Measurements from ENCODE around the gene ZNF710. TPM values are rescaled to one million over a fixed set of nuclear protein-coding genes. Genes with fewer than 3 reads are reported as not detected.

ZNF710 gene
- total and polyA plus RNA-seq, 3 donors from 2014 or later: 5.7 to 9.4 (median 7.8) TPM

DNA sequence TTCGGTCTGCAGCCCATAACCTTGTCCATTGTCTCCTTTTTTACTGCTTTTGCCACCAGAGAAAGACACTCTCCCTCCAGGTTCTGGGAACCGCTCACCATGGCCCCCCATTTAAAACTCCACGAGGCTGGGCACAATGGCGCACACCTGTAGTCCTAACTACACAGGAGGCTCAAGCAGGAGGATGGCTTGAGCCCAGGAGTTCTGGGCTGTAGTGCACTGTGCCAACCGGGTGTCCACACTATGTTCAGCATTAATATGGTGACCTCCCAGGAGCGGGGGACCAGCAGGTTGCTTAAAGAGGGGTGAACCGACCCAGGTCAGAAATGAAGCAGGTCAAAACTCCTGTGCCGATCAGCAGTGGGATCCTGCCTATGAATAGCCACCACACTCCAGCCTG is 129.2 kb downstream of the ZNF710 start:
- WGBS, 2 donors: 98% methylated on average over 7 to 8 of the region's 8 CpGs

More for the DNA sequence above, 129.2 kb downstream of the ZNF710 start:
- Histone ChIP-seq H3K4me1 (no peaks in the 10 kb centered on the region), H3K9me3 (no peaks in the 10 kb centered on the region), H3K4me3 (no peak overlapping the region), H3K36me3 (ENCODE audit: low read depth, missing control alignments) (no peaks in the 10 kb centered on the region), H3K27me3 (no peaks in the 10 kb centered on the region), H3K27ac (no peak overlapping the region)
- DNase-seq: no peak
- TF ChIP-seq POLR2A (IDR thresholded peaks at IDR 0.05): no peak
- TF ChIP-seq, protein P1, sequence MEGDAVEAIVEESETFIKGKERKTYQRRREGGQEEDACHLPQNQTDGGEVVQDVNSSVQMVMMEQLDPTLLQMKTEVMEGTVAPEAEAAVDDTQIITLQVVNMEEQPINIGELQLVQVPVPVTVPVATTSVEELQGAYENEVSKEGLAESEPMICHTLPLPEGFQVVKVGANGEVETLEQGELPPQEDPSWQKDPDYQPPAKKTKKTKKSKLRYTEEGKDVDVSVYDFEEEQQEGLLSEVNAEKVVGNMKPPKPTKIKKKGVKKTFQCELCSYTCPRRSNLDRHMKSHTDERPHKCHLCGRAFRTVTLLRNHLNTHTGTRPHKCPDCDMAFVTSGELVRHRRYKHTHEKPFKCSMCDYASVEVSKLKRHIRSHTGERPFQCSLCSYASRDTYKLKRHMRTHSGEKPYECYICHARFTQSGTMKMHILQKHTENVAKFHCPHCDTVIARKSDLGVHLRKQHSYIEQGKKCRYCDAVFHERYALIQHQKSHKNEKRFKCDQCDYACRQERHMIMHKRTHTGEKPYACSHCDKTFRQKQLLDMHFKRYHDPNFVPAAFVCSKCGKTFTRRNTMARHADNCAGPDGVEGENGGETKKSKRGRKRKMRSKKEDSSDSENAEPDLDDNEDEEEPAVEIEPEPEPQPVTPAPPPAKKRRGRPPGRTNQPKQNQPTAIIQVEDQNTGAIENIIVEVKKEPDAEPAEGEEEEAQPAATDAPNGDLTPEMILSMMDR (IDR thresholded peaks at IDR 0.05): no peak
- intact Hi-C loops (cut with DNase I; ENCODE audit: low total_unique reads): no loop called here

Small RNA genes lying within 50 kb of the gene (microRNA-seq; reads per million reads assigned to microRNA genes)
- gene MIR3174 (ENCODE audit: borderline number of aligned reads in 2 of 2, borderline replicate concordance in 1 of 2): 0.70 to 1.4 reads per million in 2 donors

Small RNA genes lying within 50 kb of the gene (small RNA-seq; reads per million reads assigned to genes)
- gene MIR3174 (0 to 0.19 reads per million in 2 donors), gene RF00066 (0 reads per million in 2 donors)

Other genes with a start within 250 kb of the ZNF710 start
- gene MESP2, start 225.0 kb upstream of the ZNF710 start, total RNA-seq: 1 to 10 TPM; 2.2 to 2.9 TPM
- gene MESP2, start 225.0 kb upstream of the ZNF710 start, polyA plus RNA-seq (ENCODE audit: insufficient read depth, low read depth, low replicate concordance): 1.3 TPM
- 10 to 100 TPM in 1 of 2 donors, 1 to 10 TPM in 1; 5.0 to 11.1 TPM for gene ANPEP, start 186.5 kb upstream of the ZNF710 start, total RNA-seq
- 12.9 TPM for gene ANPEP, start 186.5 kb upstream of the ZNF710 start, polyA plus RNA-seq (ENCODE audit: insufficient read depth, low read depth, low replicate concordance)
- gene AP3S2, start 107.3 kb upstream of the ZNF710 start, total RNA-seq: 10 to 100 TPM; 45.8 to 53.0 TPM
- gene AP3S2, start 107.3 kb upstream of the ZNF710 start, polyA plus RNA-seq (ENCODE audit: insufficient read depth, low read depth, low replicate concordance): 31.9 TPM
- 10 to 100 TPM in 1 of 2 donors, 1 to 10 TPM in 1; 6.6 to 14.3 TPM for gene ARPIN, start 88.4 kb upstream of the ZNF710 start, total RNA-seq
- 15.9 TPM for gene ARPIN, start 88.4 kb upstream of the ZNF710 start, polyA plus RNA-seq (ENCODE audit: insufficient read depth, low read depth, low replicate concordance)
- 10 to 100 TPM; 13.1 to 17.7 TPM for gene IDH2, start 101.1 kb downstream of the ZNF710 start, total RNA-seq
- 23.5 TPM for gene IDH2, start 101.1 kb downstream of the ZNF710 start, polyA plus RNA-seq (ENCODE audit: insufficient read depth, low read depth, low replicate concordance)
- gene SEMA4B, start 200.0 kb downstream of the ZNF710 start, total RNA-seq: 10 to 100 TPM; 59.4 to 78.3 TPM
- 22.2 TPM for gene SEMA4B, start 200.0 kb downstream of the ZNF710 start, polyA plus RNA-seq (ENCODE audit: insufficient read depth, low read depth, low replicate concordance)
- 10 to 100 TPM; 50.8 to 78.0 TPM for gene CIB1, start 232.6 kb downstream of the ZNF710 start, total RNA-seq
- gene CIB1, start 232.6 kb downstream of the ZNF710 start, polyA plus RNA-seq (ENCODE audit: insufficient read depth, low read depth, low replicate concordance): 138 TPM
- 10 to 100 TPM in 1 of 2 donors, 1 to 10 TPM in 1; 6.2 to 16.1 TPM for gene GDPGP1, start 232.9 kb downstream of the ZNF710 start, total RNA-seq
- 8.9 TPM for gene GDPGP1, start 232.9 kb downstream of the ZNF710 start, polyA plus RNA-seq (ENCODE audit: insufficient read depth, low read depth, low replicate concordance)
- gene TTLL13, start 248.2 kb downstream of the ZNF710 start, total RNA-seq: 10 to 100 TPM in 1 of 2 donors, 1 to 10 TPM in 1; 6.8 to 18.0 TPM
- gene TTLL13, start 248.2 kb downstream of the ZNF710 start, polyA plus RNA-seq (ENCODE audit: insufficient read depth, low read depth, low replicate concordance): 30.3 TPM

All from testis (tissue), 3 donors.